RWPE1 (cell line): ENCODE data around the gene CCDC78.

Experiments used
- CTCF ChIA-PET: fragments of 350-600 bp; sonication (Branson Sonifier 250); formaldehyde crosslinking; extraction: SDS; loops from one replicate; lab custom pipeline; 2021; lab: Yijun Ruan, JAX
- POLR2A ChIA-PET: fragments of 400-600 bp; formaldehyde crosslinking; extraction: SDS; loops from one replicate; lab custom pipeline; 2020; ENCODE audit warnings: antibody characterized with exemption; ENCODE audit not compliant: low non-redundant PET; lab: Yijun Ruan, JAX
- DNase-seq: peaks from one replicate; pipeline ENCODE4 v3.0.0; 2012; ENCODE audit warnings: low spot score
- H3K27ac ChIP-seq: fragments of 450-650 bp; 2 replicates; pipeline ENCODE4 v1.5.1; 2017
- CTCF ChIP-seq: fragments of 450-650 bp; conservative IDR thresholded peaks from 2 replicates; pipeline ENCODE4 v1.5.1; 2017; ENCODE audit warnings: low read depth, mild to moderate bottlenecking

The CCDC78 gene

GRCh38 chr16:679814-680624, 46.2 kb downstream of the CCDC78 start, which contains the start of gene STUB1:
Gene STUB1, plus strand, starts transcription at chr16:680410. Its CDS starts 116 bp downstream, at chr16:680526.
- DNase-seq, result peak; percentile 79
- POLR2A ChIA-PET, result no interaction called here
- CTCF ChIA-PET, result interaction anchor here (1.1 kb wide), 1 partner anchor 19 kb away, joined by 4 read pairs; no protein-coding TSS in a partner anchor
- H3K27ac ChIP-seq, result peak within 1 kb of the TSS; percentile 94
- TF ChIP-seq CTCF, result no peak

- CTCF ChIA-PET, result interaction anchor here (0.8 to 0.9 kb wide), 2 partner anchors 10 to 12 kb away, joined by 3 read pairs; no protein-coding TSS in a partner anchor
- no peak for TF ChIP-seq CTCF
- no peak for DNase-seq
- POLR2A ChIA-PET, result interaction anchor here (0.6 kb wide), 1 partner anchor 16 kb away, joined by 3 read pairs; no protein-coding TSS in a partner anchor
- peak overlapping the region; percentile 94 for H3K27ac ChIP-seq
These were observed 47.1 kb downstream of the CCDC78 start for GRCh38 chr16:678858-679813.

GRCh38 chr16:678209-678857, 47.9 kb downstream of the CCDC78 start:
- no peak for TF ChIP-seq CTCF
- H3K27ac ChIP-seq, result peak overlapping the region; percentile 94
- ChIA-PET POLR2A (interaction anchor here (0.6 kb wide), 1 partner anchor 15 kb away, joined by 3 read pairs; no protein-coding TSS in a partner anchor), CTCF (interaction anchor here (0.8 to 0.9 kb wide), 2 partner anchors 11 kb away, joined by 3 read pairs; no protein-coding TSS in a partner anchor)
- DNase-seq, result no peak

GRCh38 chr16:677316-678190, 48.7 kb downstream of the CCDC78 start:
- DNase-seq, result no peak
- CTCF ChIA-PET, result interaction anchor here (0.6 to 1.3 kb wide), 3 partner anchors 10 to 28 kb away, joined by 3 to 6 read pairs (median 3); no protein-coding TSS in a partner anchor
- POLR2A ChIA-PET, result no interaction called here
- peak overlapping the region; percentile 94 for H3K27ac ChIP-seq
- TF ChIP-seq CTCF, result no peak

GRCh38 chr16:676913-677312, 49.3 kb downstream of the CCDC78 start:
- H3K27ac ChIP-seq, result peak overlapping the region; percentile 94
- CTCF ChIA-PET, result interaction anchor here (0.6 to 1.3 kb wide), 2 partner anchors 9 to 27 kb away, joined by 3 to 6 read pairs; no protein-coding TSS in a partner anchor
- no peak for TF ChIP-seq CTCF
- POLR2A ChIA-PET, result no interaction called here
- peak; percentile 82 for DNase-seq
